Measurements from ENCODE around the gene NUDCD3.
A peak's percentile ranks its signal among the peaks of the same experiment; 100 is the strongest.

NUDCD3 gene

GRCh38 chr7:44477938-44478337 lies 12.5 kb downstream of the NUDCD3 start:
- DNase-seq (ENCODE audit: low read depth in 2 of 2): no peak

- peak; percentile 26 for DNase-seq (ENCODE audit: low read depth in 2 of 2)
Observed at GRCh38 chr7:44477063-44477830, 13.2 kb downstream of the NUDCD3 start.

GRCh38 chr7:44476313-44476712 lies 14.1 kb downstream of the NUDCD3 start:
- DNase-seq (ENCODE audit: low read depth in 2 of 2): no peak

- DNase-seq (ENCODE audit: low read depth in 2 of 2): no peak
Observed at GRCh38 chr7:44473295-44473694, 17.2 kb downstream of the NUDCD3 start.

GRCh38 chr7:44472843-44473242 lies 17.6 kb downstream of the NUDCD3 start:
- DNase-seq (ENCODE audit: low read depth in 2 of 2): no peak

DNA sequence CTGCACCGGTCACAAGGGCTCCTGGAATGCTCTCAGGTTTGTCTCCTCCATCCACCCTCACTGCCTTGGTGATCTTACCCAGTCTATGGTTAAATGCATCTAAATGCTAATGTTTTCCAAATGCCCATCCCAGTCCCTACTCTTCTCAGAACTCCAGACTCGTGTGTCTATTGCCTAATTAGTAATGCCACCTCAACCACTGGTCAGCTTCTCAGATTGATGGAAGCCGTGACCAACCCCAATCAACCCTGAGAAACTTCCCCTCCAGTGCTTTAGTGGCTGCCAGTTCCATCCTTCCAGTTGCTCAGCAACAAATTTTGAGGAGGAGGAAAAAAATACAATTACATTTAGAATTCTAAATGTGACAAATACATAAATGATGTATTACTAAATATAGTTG lies 18.6 kb downstream of the NUDCD3 start:
- no peak for DNase-seq (ENCODE audit: low read depth in 2 of 2)

DNA sequence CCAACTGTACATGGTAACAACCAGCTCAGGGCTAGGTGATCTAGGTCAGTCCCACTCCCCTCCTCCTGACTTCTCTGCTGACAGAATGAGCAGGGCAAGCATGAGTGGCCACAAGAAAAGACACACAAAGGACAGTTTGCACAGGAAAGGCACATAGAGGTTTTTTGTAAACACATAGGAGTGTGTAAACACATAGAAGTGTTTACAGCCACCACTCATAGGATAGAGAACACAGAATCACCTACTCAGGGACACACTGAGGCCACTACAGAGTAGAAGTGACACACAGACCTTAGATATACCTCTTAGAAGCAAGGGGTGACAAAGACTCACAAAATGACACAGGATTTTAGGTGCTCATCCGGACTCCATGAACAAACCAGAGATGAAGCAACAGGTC lies 19.0 kb downstream of the NUDCD3 start:
- DNase-seq (ENCODE audit: low read depth in 2 of 2): no peak

GRCh38 chr7:44470628-44471245 lies 19.7 kb downstream of the NUDCD3 start:
- no peak for DNase-seq (ENCODE audit: low read depth in 2 of 2)

DNA sequence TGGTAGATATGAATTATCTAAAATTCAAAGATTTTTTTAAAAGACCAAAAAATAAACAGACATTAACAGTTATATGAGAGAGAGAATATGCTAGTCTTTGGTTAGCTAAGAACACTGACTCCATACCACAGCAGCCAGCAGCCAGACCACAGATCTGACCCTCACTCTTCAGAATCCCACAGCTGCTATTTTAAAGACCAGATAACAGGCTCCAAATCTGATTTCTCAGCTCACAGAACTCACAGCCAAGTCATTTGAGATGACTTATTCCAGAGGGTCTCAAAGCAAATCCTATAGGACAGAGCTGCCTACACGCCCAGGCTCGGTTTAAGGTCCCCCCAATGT lies 20.4 kb downstream of the NUDCD3 start:
- DNase-seq (ENCODE audit: low read depth in 2 of 2): no peak

- no peak for DNase-seq (ENCODE audit: low read depth in 2 of 2)
Observed at GRCh38 chr7:44469461-44470134, 20.9 kb downstream of the NUDCD3 start.

DNA sequence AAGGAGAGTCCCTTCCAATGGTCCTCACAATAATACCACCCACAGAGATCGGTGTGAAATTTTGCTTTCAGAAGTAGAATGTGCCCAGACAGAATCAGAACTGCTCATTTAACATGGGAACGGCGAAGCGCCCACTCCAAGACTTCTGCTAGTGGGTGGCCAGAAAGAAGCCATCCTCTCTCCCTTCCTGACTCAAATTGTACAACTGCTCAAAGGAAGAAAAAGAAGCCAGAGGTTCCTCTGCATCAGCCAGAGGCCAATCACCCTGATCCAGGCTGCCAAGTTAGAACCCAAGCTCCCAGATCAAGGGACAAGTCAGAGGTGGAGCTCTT lies 23.3 kb downstream of the NUDCD3 start:
- no peak for DNase-seq (ENCODE audit: low read depth in 2 of 2)

- DNase-seq (ENCODE audit: low read depth in 2 of 2): no peak
Observed at GRCh38 chr7:44466300-44467216, 23.9 kb downstream of the NUDCD3 start.

GRCh38 chr7:44465490-44465889 lies 25.0 kb downstream of the NUDCD3 start:
- no peak for DNase-seq (ENCODE audit: low read depth in 2 of 2)

DNA sequence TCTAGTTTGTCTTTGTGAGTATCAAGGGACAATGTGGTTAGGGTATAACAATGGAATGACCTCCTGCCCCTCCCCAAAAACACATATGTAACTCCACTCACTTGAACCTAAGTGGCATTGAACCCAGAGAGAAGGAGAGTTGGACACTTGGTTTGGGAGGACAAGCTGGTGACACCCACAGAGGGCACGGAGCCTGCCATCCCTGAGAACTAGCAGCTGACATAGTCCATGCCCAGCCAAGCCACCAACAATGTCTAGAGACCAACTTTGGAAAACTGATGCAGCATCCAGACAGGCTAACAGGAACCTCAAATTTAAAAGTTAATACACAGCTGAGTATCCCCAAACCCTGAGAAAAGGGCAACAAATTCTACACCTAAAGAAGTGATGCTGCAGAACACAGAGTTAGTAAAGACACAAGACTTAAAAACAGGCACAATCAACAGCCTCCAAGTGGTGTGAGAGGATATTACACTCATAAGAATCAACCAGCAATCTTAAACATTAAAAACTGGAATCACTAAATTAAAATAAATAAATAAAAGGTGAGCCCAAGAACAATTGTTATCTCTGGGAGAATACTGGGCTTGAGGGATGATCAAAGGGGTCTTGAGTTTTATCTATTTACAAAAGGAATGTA lies 27.2 kb downstream of the NUDCD3 start:
- DNase-seq (ENCODE audit: low read depth in 2 of 2): no peak

DNA sequence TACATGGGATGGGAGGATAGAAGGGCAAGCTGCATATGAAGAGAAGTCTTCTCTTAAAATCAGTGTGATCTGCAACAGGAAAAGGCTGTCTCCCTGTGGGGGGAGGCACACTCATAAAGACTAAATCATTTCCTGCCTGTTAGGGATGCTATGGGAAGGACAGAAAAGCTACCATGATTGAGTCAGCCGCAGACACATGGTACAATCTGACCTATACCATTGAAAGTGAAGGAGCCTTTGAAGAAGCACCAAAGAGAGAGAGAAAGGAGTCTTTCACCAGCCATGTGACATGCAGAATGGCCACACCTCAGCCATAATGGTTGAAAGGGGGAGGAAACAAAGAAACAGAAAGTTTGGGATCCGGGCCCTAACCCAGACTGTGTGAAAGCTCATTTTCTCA lies 29.1 kb downstream of the NUDCD3 start:
- peak; percentile 30 to 37 for DNase-seq (ENCODE audit: low read depth in 2 of 2)

DNA sequence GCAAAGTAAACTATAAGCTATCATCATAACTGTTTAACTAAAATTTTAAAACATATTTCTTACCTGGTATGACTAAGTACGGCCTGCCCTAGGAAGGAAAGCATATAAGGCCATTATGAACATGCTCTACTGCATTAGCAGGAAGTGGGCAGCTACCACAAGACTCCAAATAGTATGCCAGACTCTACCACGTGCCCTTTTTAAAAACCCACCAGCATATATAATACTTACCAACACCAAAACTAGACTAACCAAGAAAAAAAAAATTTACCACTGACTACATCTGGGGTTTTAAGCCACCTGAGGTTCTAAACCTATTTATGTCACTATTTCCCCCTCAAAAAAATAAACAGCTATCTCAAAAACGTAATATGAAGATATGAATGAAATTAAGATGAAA lies 30.1 kb downstream of the NUDCD3 start:
- no peak for DNase-seq (ENCODE audit: low read depth in 2 of 2)

DNA sequence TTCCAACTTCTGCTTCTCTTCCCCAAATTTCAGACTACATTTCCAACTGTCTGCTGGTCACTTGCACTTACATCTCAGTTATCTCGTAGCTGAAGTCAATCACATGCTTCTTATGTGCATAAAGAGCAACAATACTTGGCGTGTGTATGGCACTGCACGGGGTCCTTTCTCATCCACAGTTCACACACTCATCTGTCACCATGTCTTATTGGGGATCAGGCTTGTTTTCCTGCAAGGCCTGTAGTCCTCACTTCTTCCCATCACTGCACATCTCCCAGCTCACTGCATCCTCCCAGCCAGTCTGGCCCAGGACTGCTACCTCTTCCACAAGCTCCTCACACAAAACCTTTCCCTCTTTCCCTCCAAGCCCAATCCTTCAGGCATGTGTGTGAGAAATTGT lies 35.3 kb downstream of the NUDCD3 start:
- DNase-seq (ENCODE audit: low read depth in 2 of 2): no peak

DNA sequence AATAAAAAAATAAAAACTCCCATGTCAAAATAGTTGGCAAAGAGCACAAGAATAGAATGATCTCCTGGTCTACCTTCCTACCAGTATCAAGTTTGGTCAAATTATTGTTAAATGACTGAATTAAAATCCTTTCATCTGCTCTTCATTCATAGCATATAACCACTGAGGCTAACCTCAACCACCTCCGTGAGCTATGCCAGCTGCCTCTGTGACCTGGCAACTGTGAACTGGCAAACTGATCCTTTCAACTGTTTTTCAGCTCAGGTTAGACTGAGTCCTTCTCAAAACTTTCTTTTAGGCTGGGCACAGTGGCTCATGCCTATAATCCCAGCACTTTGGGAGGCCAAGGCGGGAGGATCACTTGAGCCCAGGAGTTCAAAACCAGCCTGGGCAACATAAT lies 36.1 kb downstream of the NUDCD3 start:
- no peak for DNase-seq (ENCODE audit: low read depth in 2 of 2)

DNA sequence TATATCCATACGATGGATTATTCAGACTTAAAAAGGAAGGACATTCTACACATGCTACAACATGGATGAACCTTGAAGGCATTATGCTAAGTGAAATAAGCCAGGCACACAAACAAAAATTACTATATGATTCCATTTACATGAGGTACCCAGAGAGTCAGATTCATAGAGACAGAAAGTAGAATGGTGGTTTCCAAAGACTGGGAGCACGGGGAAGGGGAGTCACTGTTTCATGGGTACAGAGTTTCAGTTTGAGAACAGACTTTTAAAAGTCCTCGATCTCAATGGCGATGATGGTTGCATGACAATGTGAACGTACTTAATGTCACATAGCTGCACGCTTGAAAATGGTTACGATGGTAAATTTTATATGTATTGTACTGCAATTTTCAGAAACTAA lies 39.3 kb downstream of the NUDCD3 start:
- no peak for DNase-seq (ENCODE audit: low read depth in 2 of 2)

DNA sequence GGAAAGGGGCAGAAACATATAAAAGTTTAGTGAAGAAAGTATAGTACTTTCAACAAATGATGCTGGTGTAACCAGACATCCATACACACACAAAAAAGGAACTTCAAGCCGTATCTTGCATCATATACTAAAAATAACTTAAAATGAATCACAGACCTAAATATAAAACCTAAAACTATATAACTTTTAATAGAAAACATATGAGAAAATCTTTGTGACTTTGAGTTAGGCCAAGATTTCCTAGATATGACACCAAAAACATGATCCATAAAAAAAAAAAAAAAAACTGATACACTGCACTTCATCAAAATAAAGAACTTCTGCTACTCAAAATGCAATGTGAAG lies 40.9 kb downstream of the NUDCD3 start:
- peak; percentile 47 to 49 for DNase-seq (ENCODE audit: low read depth in 2 of 2)

- no peak for DNase-seq (ENCODE audit: low read depth in 2 of 2)
Observed at GRCh38 chr7:44448922-44449583, 41.4 kb downstream of the NUDCD3 start.

Measured in fibroblast of skin of left biceps (primary cell).